GM19372 (cell line): Measurements from ENCODE around the gene ADGRA3.
"Not testable (repeated sequence)": the region's sequence is repeated elsewhere in the genome, so short reads cannot be mapped to it uniquely, and the experiment has no call there.

Experiments
- ATAC-seq: cut with Tn5 transposase; IDR thresholded peaks from one replicate; pipeline ENCODE4 v1.9.1; 2021; ENCODE audit warnings: mild to moderate bottlenecking, low read depth, moderate library complexity; ENCODE audit not compliant: unreplicated experiment

The ADGRA3 gene

GRCh38 chr4:22483551-22483981 lies 32.3 kb downstream of the ADGRA3 start:
- no peak for ATAC-seq

GRCh38 chr4:22482250-22483127 lies 33.4 kb downstream of the ADGRA3 start:
- ATAC-seq = no peak

- ATAC-seq = no peak
These were observed 35.1 kb downstream of the ADGRA3 start for GRCh38 chr4:22480675-22481327.

- ATAC-seq = no peak
These were observed 37.4 kb downstream of the ADGRA3 start for GRCh38 chr4:22478426-22478825.

- ATAC-seq = no peak
These were observed 38.1 kb downstream of the ADGRA3 start for GRCh38 chr4:22477813-22478182.

GRCh38 chr4:22477136-22477812 lies 38.6 kb downstream of the ADGRA3 start:
- ATAC-seq = no peak

- no peak for ATAC-seq
These were observed 39.9 kb downstream of the ADGRA3 start for GRCh38 chr4:22476011-22476410.

GRCh38 chr4:22475311-22475646 lies 40.6 kb downstream of the ADGRA3 start:
- not testable (repeated sequence) for ATAC-seq

- no peak for ATAC-seq
These were observed 41.1 kb downstream of the ADGRA3 start for GRCh38 chr4:22474636-22475310.

- no peak for ATAC-seq
These were observed 42.6 kb downstream of the ADGRA3 start for GRCh38 chr4:22473268-22473667.

- no peak for ATAC-seq
These were observed 43.8 kb downstream of the ADGRA3 start for GRCh38 chr4:22471999-22472461.

GRCh38 chr4:22471419-22471818 lies 44.4 kb downstream of the ADGRA3 start:
- ATAC-seq = no peak

GRCh38 chr4:22466581-22466980 lies 49.3 kb downstream of the ADGRA3 start:
- no peak for ATAC-seq

GRCh38 chr4:22465996-22466395 lies 49.9 kb downstream of the ADGRA3 start:
- ATAC-seq = no peak

- no peak for ATAC-seq
These were observed 50.5 kb downstream of the ADGRA3 start for GRCh38 chr4:22465349-22465748.

GRCh38 chr4:22463179-22463578 lies 52.7 kb downstream of the ADGRA3 start:
- no peak for ATAC-seq

GRCh38 chr4:22462688-22463087 lies 53.2 kb downstream of the ADGRA3 start:
- ATAC-seq = no peak

- ATAC-seq = no peak
These were observed 55.6 kb downstream of the ADGRA3 start for GRCh38 chr4:22460266-22460665.

GRCh38 chr4:22458098-22458497 lies 57.8 kb downstream of the ADGRA3 start:
- no peak for ATAC-seq

GRCh38 chr4:22457348-22457747 lies 58.5 kb downstream of the ADGRA3 start:
- no peak for ATAC-seq

- no peak for ATAC-seq
These were observed 59.6 kb downstream of the ADGRA3 start for GRCh38 chr4:22456291-22456690.
